Activated CD4-positive, alpha-beta T cell treated with anti-CD3 and anti-CD28 coated beads, Interleukin-2, amount 10 ng/mL, durations not matched to agents 7 days and 5 days (primary cell): ENCODE results near the gene TEN1. TPM values are rescaled to one million over a fixed set of nuclear protein-coding genes. Genes with fewer than 3 reads are reported as not detected.
A peak's percentile ranks its signal among the peaks of the same experiment; 100 is the strongest.
"Not testable (repeated sequence)": the region's sequence is repeated elsewhere in the genome, so short reads cannot be mapped to it uniquely, and the experiment has no call there.

Source experiments
- CTCF ChIA-PET: fragments of 350-600 bp; sonication (Branson Sonifier 250); formaldehyde crosslinking; loops from one replicate; lab custom pipeline; 2021; ENCODE audit warnings: antibody characterized with exemption; lab: Charles Lee
- POLR2A ChIA-PET: fragments of 350-600 bp; sonication (Branson Sonifier 250); formaldehyde crosslinking; loops from one replicate; lab custom pipeline; 2021; ENCODE audit warnings: antibody characterized with exemption; lab: Charles Lee
- DNase-seq: peaks from one replicate; pipeline ENCODE4 v3.0.0-alpha.2; 2020
- H3K27ac Mint-ChIP-seq: one replicate; pipeline ENCODE4 v1.8.0; 2021; ENCODE audit warnings: mild to moderate bottlenecking, moderate library complexity, mixed read lengths
- H3K27me3 Mint-ChIP-seq: one replicate; pipeline ENCODE4 v1.8.0; 2021; ENCODE audit warnings: mixed read lengths
- H3K36me3 Mint-ChIP-seq: one replicate; pipeline ENCODE4 v1.8.0; 2021; ENCODE audit warnings: low read depth, mixed read lengths
- H3K4me1 Mint-ChIP-seq: one replicate; pipeline ENCODE4 v1.8.0; 2021; ENCODE audit warnings: mixed read lengths
- H3K4me3 Mint-ChIP-seq: one replicate; pipeline ENCODE4 v1.8.0; 2021; ENCODE audit warnings: mild to moderate bottlenecking, moderate library complexity, mixed read lengths
- H3K9me3 Mint-ChIP-seq: one replicate; pipeline ENCODE4 v1.8.0; 2021; ENCODE audit warnings: mixed read lengths
- total RNA-seq, 2 experiments: library from RNA; stranded (reverse); gene quantifications; one replicate each; pipeline ENCODE4 v1.2.3, GENCODE V29; 2021

The TEN1 gene
- total RNA-seq, 2 experiments from 2014 or later: 12.5 to 17.1 TPM

DNA sequence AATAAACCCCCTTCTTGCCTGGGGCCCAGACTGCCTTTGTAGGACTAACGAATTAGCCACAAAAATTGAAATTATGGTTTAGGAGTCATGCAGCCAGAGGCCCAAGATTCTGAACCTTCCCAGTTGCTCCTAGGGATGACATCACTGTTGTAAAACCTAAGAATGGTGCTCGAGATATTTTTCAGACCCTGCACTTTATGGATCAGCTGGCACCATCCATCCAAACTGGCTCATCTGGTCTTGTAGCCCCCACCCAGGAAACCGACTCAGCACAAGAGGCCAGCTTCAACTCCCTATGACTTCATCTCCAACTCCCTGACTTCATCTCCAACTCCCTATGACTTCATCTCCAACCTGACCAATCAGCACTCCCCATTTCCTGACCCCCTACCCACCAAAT, 59.0 kb downstream of the TEN1 start:
- H3K27ac Mint-ChIP-seq: no peak overlapping the region
- H3K4me3 Mint-ChIP-seq: no peak overlapping the region
- H3K36me3 Mint-ChIP-seq: peaks cover 28% of the 10 kb centered on the region
- no peaks in the 10 kb centered on the region for H3K27me3 Mint-ChIP-seq
- no peak for DNase-seq
- ChIA-PET POLR2A (no interaction called here), CTCF (interaction anchor here (1.6 kb wide), 1 partner anchor 24 kb away, joined by 4 read pairs; no protein-coding TSS in a partner anchor)
- H3K4me1 Mint-ChIP-seq: no peaks in the 10 kb centered on the region
- H3K9me3 Mint-ChIP-seq: no peaks in the 10 kb centered on the region

DNA sequence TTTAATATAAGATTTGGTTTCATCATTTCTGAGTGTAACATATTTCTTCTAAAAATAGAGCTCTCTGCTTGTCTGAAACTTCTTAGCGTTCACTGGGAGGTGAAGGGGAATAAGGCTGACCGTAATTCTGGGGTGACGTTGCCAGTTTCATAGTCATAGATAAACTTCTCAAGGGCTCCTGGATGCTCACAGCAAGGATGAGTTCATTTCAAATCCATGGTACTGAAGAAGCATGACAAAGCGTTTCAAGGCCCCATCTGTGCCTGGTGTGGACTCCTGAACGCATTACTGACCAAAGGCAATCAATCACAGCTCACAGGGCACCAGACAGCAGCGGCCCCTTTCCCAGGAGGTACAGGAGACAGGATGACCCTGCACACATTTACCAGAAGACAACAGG, 60.1 kb downstream of the TEN1 start:
- Mint-ChIP-seq H3K27me3 (no peaks in the 10 kb centered on the region), H3K4me3 (no peak overlapping the region), H3K9me3 (no peaks in the 10 kb centered on the region), H3K27ac (no peak overlapping the region), H3K4me1 (no peaks in the 10 kb centered on the region), H3K36me3 (peaks cover 38% of the 10 kb centered on the region)
- POLR2A ChIA-PET: no interaction called here
- CTCF ChIA-PET: interaction anchor here (1.6 kb wide), 1 partner anchor 25 kb away, joined by 4 read pairs; no protein-coding TSS in a partner anchor
- no peak for DNase-seq

DNA sequence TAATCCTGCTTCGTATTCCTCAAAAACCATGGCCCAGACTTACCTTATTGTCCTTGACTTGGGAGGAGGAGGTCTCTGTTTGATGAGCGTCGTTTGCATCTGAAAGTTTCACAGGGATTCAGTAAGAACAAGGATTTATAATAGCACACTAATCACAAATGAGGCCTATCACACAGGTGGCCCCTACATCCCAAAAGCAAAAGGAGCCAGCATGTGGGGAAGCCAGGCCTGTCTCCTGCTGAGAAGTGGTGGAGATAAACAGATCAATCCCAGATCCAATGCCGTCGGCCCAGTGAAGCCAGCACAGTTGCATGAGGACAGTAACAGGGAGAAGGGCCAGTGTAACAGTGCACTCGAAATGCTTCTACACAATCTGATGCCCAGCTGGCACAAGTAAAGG, 61.3 kb downstream of the TEN1 start:
- POLR2A ChIA-PET: no interaction called here
- DNase-seq: no peak
- Mint-ChIP-seq H3K9me3 (no peaks in the 10 kb centered on the region), H3K36me3 (peaks cover 51% of the 10 kb centered on the region), H3K4me3 (no peak overlapping the region), H3K27ac (no peak overlapping the region), H3K4me1 (no peaks in the 10 kb centered on the region), H3K27me3 (no peaks in the 10 kb centered on the region)
- CTCF ChIA-PET: interaction anchor here (1.6 to 2.1 kb wide), 2 partner anchors 9 to 239 kb away, joined by 4 read pairs; no protein-coding TSS in a partner anchor

DNA sequence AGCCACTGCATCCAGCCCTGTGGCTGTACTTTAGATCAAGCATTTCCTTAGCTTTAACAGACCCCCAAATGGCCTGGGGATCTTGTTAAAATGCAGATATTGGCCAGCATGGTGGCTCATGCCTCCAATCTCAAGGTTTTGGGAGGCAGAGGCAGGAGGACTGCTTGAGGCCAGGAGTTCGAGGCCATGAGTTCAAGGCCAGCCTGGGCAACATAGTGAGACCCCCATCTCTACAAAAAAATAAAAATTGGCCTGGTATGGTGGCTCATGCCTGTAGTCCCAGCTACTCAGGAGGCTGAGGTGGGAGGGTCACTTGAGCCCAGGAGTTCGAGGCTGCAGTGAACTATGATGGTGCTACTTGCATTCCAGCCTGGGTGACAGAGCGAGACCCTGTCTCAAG, 63.8 kb downstream of the TEN1 start:
- H3K27ac Mint-ChIP-seq, H3K4me1 Mint-ChIP-seq, H3K4me3 Mint-ChIP-seq, H3K27me3 Mint-ChIP-seq, H3K9me3 Mint-ChIP-seq, DNase-seq, POLR2A ChIA-PET: not testable (repeated sequence)
- peaks cover 59% of the 10 kb centered on the region for H3K36me3 Mint-ChIP-seq
- CTCF ChIA-PET: interaction anchor here (0.6 to 1.5 kb wide), 3 partner anchors 13 to 219 kb away, joined by 3 read pairs; no protein-coding TSS in a partner anchor

DNA sequence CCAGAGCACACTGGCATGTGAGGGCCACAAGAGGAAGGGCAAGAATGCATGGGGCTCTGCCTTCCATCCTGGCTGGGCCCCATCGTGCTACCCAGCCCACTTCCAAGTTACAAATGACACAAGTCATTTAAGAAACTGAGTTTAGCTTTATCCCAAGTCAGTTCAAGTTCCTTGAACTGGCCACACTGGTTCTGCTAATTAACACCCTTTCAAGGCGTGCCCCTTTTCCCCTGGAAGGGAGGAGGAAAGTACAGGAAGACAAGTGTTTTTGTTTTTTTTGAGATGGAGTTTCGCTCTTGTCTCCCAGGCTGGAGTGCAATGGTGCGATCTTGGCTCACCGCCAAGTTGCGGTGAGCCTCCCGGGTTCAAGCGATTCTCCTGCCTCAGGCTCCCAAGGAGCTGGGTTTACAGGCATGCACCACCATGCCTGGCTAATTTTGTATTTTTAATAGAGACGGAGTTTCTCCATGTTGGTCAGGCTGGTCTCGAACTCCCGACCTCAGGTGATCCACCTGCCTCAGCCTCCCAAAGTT, 65.5 kb downstream of the TEN1 start:
- H3K27me3 Mint-ChIP-seq, H3K4me1 Mint-ChIP-seq, H3K27ac Mint-ChIP-seq, H3K9me3 Mint-ChIP-seq, CTCF ChIA-PET, DNase-seq, H3K4me3 Mint-ChIP-seq, POLR2A ChIA-PET: not testable (repeated sequence)
- peaks cover 62% of the 10 kb centered on the region for H3K36me3 Mint-ChIP-seq

DNA sequence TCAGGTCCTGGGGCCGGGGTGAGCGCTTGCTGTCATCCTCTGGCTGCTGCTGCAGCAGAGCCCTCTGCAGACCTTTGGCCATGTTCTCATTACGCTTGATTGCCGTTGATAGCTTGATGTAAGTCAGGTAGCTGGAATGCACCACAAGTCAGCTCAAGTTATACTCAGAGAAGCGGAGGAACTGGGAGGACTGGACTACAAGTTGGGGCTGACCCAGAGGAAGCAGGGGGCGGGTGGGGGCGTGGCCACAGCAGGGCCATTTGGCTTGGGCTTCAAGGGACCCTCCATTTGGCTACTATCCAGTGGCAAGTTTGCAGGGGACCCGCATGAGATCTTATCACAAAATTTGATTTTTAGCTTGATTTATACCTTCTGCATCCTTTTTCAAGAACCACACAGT, 67.0 kb downstream of the TEN1 start:
- Mint-ChIP-seq H3K27me3 (no peaks in the 10 kb centered on the region), H3K4me3 (no peak overlapping the region), H3K4me1 (peaks cover 7% of the 10 kb centered on the region), H3K36me3 (peaks cover 61% of the 10 kb centered on the region), H3K27ac (no peak overlapping the region), H3K9me3 (no peaks in the 10 kb centered on the region)
- ChIA-PET POLR2A (interaction anchor here (0.7 kb wide), 1 partner anchor 39 kb away, joined by 3 read pairs; no protein-coding TSS in a partner anchor), CTCF (interaction anchor here (0.5 to 1.1 kb wide), 4 partner anchors 14 to 288 kb away, joined by 3 to 4 read pairs (median 3); no protein-coding TSS in a partner anchor)
- no peak for DNase-seq

DNA sequence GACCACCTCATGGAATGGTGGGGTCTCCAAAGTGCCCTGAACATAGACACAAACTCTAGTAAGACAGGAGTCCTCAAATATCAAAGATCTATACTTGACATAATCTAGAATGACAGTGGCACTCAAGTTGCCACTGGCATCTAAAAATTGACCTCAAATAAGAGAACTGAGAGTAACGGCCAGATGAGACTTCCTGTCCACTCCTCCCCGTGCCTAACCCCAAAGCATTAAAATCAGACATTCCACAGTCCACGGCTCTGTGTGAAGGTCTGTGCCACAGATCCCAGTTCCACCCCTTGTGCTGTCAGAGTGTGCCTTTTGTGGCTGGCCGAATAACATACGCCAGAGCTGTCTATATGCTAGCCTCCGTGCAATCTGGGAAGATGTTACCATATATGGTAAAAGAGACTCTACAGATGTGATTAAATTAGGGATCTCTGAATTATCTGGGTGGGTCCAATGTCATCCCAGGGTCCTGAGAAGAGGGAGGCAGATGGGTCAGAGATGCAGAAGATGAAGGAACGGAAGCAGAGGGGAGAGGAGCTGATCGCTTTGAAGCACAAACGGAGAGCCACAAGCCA, 69.1 kb downstream of the TEN1 start:
- peaks cover 7% of the 10 kb centered on the region for H3K4me1 Mint-ChIP-seq
- no peaks in the 10 kb centered on the region for H3K27me3 Mint-ChIP-seq
- H3K27ac Mint-ChIP-seq: no peak overlapping the region
- CTCF ChIA-PET: interaction anchor here (1.6 kb wide), 1 partner anchor 34 kb away, joined by 5 read pairs; no protein-coding TSS in a partner anchor
- H3K9me3 Mint-ChIP-seq: no peaks in the 10 kb centered on the region
- H3K4me3 Mint-ChIP-seq: no peak overlapping the region
- no peak for DNase-seq
- peaks cover 58% of the 10 kb centered on the region for H3K36me3 Mint-ChIP-seq
- POLR2A ChIA-PET: no interaction called here

DNA sequence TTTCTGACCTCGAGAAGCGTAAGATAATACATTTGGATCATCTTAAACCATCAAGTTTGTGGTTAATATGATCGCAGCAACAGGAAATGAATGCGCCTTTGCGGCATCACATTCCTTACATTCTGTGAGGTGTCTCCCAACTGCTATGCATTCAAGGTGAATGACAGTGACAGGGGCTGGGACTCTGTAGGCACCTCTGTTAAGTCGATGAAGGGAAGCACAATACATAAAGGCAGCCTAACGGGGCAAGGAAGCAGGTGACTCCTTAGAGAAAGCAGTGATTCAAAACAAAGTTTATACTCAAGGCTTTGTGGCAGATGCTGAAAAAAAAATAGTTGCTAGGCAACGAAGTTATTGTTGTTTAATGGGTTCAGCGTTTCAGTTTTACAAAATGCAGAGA, 69.7 kb downstream of the TEN1 start:
- Mint-ChIP-seq H3K4me1 (peaks cover 7% of the 10 kb centered on the region), H3K27me3 (no peaks in the 10 kb centered on the region), H3K36me3 (peaks cover 56% of the 10 kb centered on the region), H3K4me3 (no peak overlapping the region), H3K9me3 (no peaks in the 10 kb centered on the region), H3K27ac (no peak overlapping the region)
- POLR2A ChIA-PET: no interaction called here
- CTCF ChIA-PET: interaction anchor here (1.1 to 1.6 kb wide), 4 partner anchors 8 to 350 kb away, joined by 3 to 5 read pairs (median 4); no protein-coding TSS in a partner anchor
- DNase-seq: no peak

DNA sequence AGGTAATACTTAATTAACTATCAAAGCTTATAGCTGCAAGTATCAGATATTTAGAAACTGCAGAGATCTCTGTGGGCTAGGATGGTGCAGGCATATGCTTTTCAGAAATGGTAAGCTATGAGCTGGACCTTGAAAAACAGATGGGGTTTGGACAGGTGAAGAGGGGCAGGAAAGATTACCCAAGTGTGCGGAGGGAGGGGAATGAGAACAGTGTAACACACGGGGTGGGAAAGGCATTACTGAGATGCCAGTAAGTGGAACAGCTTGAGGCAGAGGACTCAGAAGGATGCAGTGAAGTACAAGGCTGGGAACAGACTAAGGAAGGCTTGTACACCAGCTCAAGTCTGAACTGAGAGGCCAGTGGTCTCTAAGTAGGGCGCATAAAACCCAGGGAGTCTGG, 70.2 kb downstream of the TEN1 start:
- H3K36me3 Mint-ChIP-seq: peaks cover 56% of the 10 kb centered on the region
- H3K27ac Mint-ChIP-seq: no peak overlapping the region

DNA sequence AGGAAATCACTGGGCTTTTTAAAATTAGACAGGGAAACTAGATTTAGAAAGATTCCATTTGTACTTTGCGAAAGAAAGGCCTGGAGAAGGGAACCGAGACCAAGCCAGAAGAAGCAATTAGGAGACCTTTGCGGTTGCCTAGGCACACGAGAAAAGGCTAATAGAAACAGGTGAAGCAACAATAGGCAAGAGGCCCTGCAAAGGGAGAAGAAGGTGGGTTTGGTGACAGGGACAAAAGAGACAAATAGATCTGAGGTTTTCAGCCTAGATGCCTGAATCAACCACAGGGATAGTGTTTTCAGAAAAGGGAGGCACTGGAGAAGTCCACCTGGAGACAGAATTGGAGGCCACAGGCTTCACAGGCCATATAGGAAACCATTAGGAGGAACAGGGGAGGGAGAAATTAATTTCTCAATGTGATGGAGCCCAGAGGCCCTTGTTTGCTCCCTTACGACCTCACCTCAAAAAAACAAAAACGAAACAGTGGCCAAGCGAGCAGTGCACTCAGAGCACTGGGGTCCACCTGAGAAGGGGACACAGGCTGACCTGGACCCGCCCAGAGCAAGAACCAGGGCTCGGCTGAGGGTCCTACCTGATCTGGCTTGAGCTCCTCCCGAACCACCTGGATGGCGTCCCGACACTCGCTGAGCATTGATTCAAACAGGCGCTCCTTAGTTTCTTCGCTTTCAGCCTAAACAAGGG, 70.9 kb downstream of the TEN1 start:
- Mint-ChIP-seq H3K36me3 (peaks cover 48% of the 10 kb centered on the region), H3K9me3 (no peaks in the 10 kb centered on the region), H3K27me3 (no peaks in the 10 kb centered on the region), H3K4me3 (no peak overlapping the region), H3K4me1 (peaks cover 9% of the 10 kb centered on the region), H3K27ac (peak overlapping the region; percentile 15)
- POLR2A ChIA-PET: no interaction called here
- no peak for DNase-seq
- CTCF ChIA-PET: interaction anchor here (0.7 to 1.6 kb wide), 5 partner anchors 9 to 349 kb away, joined by 3 to 5 read pairs (median 4); no protein-coding TSS in a partner anchor

More for the DNA sequence above, 70.2 kb downstream of the TEN1 start:
- ChIA-PET CTCF (interaction anchor here (1.1 to 1.6 kb wide), 4 partner anchors 9 to 349 kb away, joined by 3 to 5 read pairs (median 4); no protein-coding TSS in a partner anchor), POLR2A (no interaction called here)
- Mint-ChIP-seq H3K27me3 (no peaks in the 10 kb centered on the region), H3K4me3 (no peak overlapping the region), H3K4me1 (peaks cover 9% of the 10 kb centered on the region), H3K9me3 (no peaks in the 10 kb centered on the region)
- DNase-seq: no peak
